ENCODE data around the gene CHCHD6.

CHCHD6 gene

GRCh38 chr3:126855374-126855773, 151.3 kb downstream of the CHCHD6 start:
- in situ Hi-C loops (cut with MboI; ENCODE audit: low sequenced_read_pairs): no loop called here

- in situ Hi-C loops (cut with MboI; ENCODE audit: low sequenced_read_pairs): no loop called here
Measured at GRCh38 chr3:126857928-126858327, 153.9 kb downstream of the CHCHD6 start.

DNA sequence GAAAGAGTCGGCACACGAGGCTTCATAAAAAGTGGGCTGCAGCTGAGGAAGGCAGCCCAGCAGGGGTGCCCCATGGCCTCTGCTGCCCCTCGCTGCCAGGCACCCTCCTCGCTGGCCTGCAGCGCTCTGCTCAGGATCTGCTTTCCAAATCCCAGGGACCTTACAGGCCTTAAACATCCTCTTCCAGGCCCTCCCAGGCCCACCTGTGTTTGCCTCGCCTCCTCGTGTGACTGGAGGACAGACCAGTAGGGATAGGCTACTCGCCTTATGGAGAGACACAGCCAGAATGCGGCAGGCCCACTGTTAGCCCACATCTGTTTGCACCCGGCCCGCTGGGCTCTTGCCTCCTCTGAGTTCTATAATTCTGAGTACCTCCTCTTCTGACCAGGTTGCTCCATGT, 154.4 kb downstream of the CHCHD6 start:
- in situ Hi-C loops (cut with MboI; ENCODE audit: low sequenced_read_pairs): no loop called here

GRCh38 chr3:126858887-126859286, 154.8 kb downstream of the CHCHD6 start:
- in situ Hi-C loops (cut with MboI; ENCODE audit: low sequenced_read_pairs): no loop called here

GRCh38 chr3:126859415-126860246, 155.6 kb downstream of the CHCHD6 start:
- in situ Hi-C loops (cut with MboI; ENCODE audit: low sequenced_read_pairs): no loop called here

DNA sequence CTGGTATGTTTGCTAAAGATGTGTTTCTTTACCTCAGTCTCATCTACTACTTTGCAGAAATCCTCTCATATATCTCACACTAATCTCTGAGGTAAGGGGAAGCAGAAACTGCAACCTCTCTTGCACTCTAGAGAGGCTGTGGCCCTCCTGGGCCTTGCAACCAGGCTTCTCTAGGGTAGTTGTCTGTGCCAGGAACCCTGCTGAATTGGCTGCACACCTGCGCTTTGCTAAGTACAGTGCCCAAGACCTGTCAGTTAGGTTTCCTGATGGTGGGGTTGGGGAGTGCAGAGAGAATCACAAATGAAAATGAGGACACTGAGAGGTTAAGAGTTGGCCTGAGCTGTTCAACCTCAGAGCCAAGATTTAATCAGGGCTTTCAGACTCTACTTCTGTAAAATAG, 161.7 kb downstream of the CHCHD6 start:
- in situ Hi-C loops (cut with MboI; ENCODE audit: low sequenced_read_pairs): no loop called here

DNA sequence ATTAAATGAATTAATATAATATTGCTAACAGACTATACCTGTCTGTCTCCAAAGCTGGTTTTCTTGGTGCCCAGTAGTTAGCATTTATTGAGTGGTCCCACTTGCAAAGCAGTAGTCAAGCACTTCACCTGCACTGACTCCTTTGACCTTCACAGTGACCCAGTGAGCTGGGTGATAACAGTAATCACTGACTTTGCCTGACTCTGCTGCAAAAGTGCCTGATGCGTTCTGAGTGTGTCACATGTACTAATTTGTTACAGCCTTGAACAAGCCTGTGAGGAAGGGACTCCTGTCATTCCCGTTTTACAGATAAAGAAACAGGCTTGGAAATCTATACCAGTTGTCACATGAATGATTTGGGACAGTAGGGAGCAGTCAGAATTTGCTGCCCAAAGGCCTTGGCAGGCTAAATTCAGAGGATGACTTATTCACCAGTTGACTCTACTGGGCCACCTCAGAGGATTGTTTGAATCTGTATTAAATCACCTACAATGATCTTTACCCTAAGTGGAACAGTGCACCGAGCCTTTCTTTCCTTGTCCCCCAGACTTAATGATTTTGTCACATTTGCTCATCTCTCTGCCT, 162.2 kb downstream of the CHCHD6 start:
- in situ Hi-C loops (cut with MboI; ENCODE audit: low sequenced_read_pairs): no loop called here

DNA sequence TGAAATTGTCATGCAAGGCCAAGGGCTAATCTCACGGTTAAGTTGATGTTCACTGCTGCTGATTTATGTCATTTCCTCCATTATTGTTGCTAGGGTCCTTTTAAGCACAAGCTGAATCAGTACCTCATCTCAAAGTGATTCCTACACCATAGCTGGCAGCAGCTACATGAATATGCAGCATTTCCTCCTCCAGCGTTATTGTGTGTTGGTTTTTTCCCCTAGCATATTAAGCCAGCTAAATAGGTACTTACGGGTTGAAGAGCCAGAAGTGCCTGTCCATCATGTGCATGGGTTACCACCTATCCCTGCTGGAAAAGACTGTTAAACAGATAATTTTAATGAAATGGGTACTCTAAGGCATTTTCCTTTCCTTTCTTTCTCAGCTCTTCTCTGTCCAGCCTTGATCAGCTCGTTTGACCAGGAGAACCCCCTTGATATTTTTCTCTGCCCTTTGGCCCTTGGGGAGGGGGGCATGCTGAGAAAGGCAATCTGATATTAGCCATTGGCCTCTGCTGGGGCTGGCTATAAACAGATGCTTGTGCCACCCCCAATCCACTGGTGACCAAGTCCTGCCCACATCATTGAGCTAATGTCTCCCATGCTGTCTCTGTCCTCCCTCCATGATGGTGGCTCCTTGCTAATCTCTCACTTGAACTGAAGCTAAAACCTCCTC, 163.3 kb downstream of the CHCHD6 start:
- in situ Hi-C loops (cut with MboI; ENCODE audit: low sequenced_read_pairs): no loop called here

DNA sequence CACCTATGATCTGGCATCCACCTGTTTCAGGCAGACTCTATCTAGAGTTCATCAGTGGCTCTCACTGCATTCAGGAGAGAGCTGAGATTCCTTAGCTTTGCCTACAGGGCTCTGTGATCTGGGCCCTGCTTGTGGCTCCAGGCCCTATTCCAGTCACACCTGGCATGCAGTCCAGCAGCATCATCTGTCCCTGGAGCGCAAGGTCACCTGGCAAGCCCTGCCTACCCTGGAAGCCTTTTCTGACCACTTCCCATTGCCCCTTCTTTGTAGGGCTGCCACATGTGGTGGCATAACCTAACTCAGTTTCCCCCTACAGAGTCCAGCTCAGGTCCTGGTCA, 163.8 kb downstream of the CHCHD6 start:
- in situ Hi-C loops (cut with MboI; ENCODE audit: low sequenced_read_pairs): no loop called here

- in situ Hi-C loops (cut with MboI; ENCODE audit: low sequenced_read_pairs): no loop called here
Measured at GRCh38 chr3:126870608-126871210, 166.7 kb downstream of the CHCHD6 start.

DNA sequence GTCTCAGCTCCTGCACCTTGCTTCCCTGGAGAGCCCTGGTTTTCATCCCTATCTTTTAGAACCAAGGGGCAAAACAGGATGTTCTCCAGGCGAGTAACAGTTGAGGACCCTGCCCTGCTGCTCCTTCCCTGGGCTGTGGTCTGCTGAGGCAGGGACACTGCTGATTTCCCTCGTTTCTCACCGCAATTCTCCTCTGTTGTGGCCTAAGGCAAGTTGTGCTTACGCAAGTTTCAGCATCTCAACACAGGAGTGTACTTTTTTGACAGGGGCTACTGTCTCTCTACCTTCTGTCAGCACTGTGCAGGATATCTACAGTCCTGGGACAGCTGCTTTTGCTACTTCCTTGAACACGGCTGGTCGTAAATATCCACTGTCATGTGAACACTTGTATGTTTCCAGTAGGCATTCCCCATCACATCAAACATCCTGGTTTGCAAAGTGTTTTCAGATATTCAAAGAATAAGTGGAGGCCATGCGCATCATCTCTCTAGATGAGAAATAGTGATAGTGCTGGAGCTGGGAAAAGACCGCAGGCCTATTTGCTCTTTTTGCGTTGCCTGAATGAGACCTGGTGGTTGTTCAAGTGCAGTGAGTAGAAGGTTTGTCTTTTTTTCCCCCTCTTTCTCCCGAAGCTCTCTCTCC, 168.8 kb downstream of the CHCHD6 start:
- in situ Hi-C loops (cut with MboI; ENCODE audit: low sequenced_read_pairs): no loop called here

GRCh38 chr3:126873416-126873815, 169.4 kb downstream of the CHCHD6 start:
- in situ Hi-C loops (cut with MboI; ENCODE audit: low sequenced_read_pairs): no loop called here

GRCh38 chr3:126878664-126879063, 174.6 kb downstream of the CHCHD6 start:
- in situ Hi-C loops (cut with MboI; ENCODE audit: low sequenced_read_pairs): no loop called here

GRCh38 chr3:126880901-126881300, 176.9 kb downstream of the CHCHD6 start:
- in situ Hi-C loops (cut with MboI; ENCODE audit: low sequenced_read_pairs): no loop called here

DNA sequence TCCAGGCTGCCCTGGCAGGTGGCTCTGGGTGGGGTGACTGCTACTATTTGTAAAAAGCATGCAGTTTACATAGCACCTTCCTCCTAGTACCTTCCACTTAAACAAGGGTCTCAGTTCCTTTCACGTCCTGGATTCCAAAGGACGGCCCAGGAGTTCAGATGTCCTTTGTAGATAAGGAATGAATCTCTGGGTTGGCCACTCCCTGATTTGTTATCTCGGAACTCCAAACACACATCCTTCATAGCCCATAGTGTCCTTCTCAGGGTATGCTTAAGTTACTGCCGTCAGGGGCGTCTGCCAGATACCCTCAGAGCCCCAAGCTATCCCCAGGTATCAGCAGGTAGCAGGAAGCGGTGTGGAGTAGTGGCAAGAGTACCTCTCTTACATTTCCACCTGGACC, 177.8 kb downstream of the CHCHD6 start:
- in situ Hi-C loops (cut with MboI; ENCODE audit: low sequenced_read_pairs): no loop called here

DNA sequence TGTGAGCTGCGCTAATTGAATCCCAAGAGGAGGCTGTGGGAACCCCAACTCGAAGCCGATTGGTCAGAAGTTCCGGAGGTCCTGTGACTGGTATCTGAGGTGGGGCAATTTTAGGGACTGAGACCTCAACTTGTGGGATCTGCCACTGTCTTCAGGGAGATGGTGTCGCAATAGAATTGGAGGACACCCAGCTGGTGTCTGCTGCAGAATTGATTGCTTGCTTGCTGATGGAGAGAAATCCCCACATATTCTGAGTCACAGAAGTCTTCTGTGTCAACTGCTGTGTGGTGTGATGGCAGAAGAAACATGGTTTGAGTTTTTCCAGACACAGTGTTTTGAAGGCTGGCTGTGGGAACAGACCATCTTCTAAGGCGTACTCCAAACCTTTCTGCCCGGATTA, 179.2 kb downstream of the CHCHD6 start:
- in situ Hi-C loops (cut with MboI; ENCODE audit: low sequenced_read_pairs): no loop called here

GRCh38 chr3:126885425-126885824, 181.4 kb downstream of the CHCHD6 start:
- in situ Hi-C loops (cut with MboI; ENCODE audit: low sequenced_read_pairs): no loop called here

DNA sequence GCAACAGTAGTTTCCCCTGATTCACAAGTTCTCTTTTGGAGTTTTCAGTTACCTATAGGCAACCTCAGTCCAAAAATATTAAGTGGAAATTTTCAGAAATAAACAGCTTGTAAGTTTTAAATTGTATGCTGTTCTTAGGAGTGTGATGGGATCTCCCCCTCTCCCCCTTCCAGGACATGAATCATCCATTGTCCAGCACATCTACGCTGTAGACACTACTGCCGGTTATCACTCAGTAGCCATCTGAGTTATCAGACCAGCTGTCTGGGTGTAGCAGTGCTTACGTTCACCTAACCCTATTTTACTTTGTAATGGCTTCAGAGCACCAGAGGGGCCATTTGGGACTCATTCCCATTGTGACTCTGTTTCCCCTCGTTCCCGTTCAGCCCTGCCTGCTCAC, 182.2 kb downstream of the CHCHD6 start:
- in situ Hi-C loops (cut with MboI; ENCODE audit: low sequenced_read_pairs): no loop called here

DNA sequence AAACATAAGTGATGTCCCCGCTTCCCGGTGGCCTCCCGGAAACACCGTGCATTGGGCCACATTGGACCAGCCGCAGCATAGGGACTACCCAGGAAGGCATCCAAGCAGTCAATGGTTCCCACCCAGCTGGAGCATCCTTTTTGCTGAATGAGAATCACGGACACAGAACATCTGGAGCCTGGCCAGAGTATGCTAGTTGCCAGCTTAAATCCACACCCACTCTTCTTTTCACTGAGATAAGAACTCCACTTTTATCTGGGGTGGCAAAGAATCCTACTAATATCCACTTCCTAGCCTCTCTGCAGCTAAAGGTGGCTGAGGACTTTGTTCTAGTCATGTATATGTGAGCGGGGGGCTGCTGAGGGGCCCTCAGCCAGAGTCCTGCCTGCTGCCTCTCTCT, 183.6 kb downstream of the CHCHD6 start:
- in situ Hi-C loops (cut with MboI; ENCODE audit: low sequenced_read_pairs): no loop called here

- in situ Hi-C loops (cut with MboI; ENCODE audit: low sequenced_read_pairs): no loop called here
Measured at GRCh38 chr3:126888186-126888760, 184.2 kb downstream of the CHCHD6 start.
